IMR-90 (cell line): Measurements from ENCODE around the gene OR9A2. TPM values are rescaled to one million over a fixed set of nuclear protein-coding genes. Genes with fewer than 3 reads are reported as not detected.

Source experiments
- ATAC-seq: fragments of 200-7000 bp; cut with Tn5 transposase; 2 replicates; pipeline ENCODE4 v1.9.1; 2020; ENCODE audit warnings: low read depth, mild to moderate bottlenecking, moderate library complexity
- BruUV-seq: library from RNA; stranded (reverse); fragments of 400-500 nt; replicated peaks from 2 replicates; lab custom pipeline; 2021; lab: Mats Ljungman, UMichigan
- CTCF ChIA-PET: fragments of 300-600 bp; formaldehyde crosslinking; extraction: SDS; loops from one replicate; lab custom pipeline; 2021; ENCODE audit warnings: antibody characterized with exemption; lab: Yijun Ruan, JAX
- POLR2A ChIA-PET: fragments of 300-600 bp; sonication (Branson Sonifier 250); formaldehyde crosslinking; loops from one replicate; lab custom pipeline; 2022; ENCODE audit warnings: antibody characterized with exemption; ENCODE audit not compliant: unreplicated experiment; lab: Charles Lee
- DNase-seq: peaks from one replicate; pipeline ENCODE4 v3.0.0; 2013
- H2AFZ ChIP-seq: replicated peaks from 2 replicates; pipeline ENCODE3; 2013; ENCODE audit warnings: low read length, mild to moderate bottlenecking; ENCODE audit not compliant: poor library complexity
- H2AK5ac ChIP-seq: 2 replicates; pipeline ENCODE4 v1.6.1; 2013; ENCODE audit warnings: low read depth, low read length, inconsistent platforms
- H2AK9ac ChIP-seq: replicated peaks from 2 replicates; pipeline ENCODE3; 2013; ENCODE audit warnings: mild to moderate bottlenecking, low read depth, low read length, moderate library complexity; ENCODE audit not compliant: poor library complexity
- H2BK120ac ChIP-seq: 2 replicates; pipeline ENCODE4 v1.6.1; 2013; ENCODE audit warnings: low read depth, low read length, inconsistent platforms
- H2BK15ac ChIP-seq: 3 replicates; pipeline ENCODE4 v1.6.1; 2013; ENCODE audit warnings: low read depth, low read length, inconsistent platforms
- H2BK20ac ChIP-seq: 2 replicates; pipeline ENCODE4 v1.6.1; 2013; ENCODE audit warnings: low read depth, mild to moderate bottlenecking, inconsistent platforms, low read length, moderate library complexity
- H2BK5ac ChIP-seq: 2 replicates; pipeline ENCODE4 v1.6.1; 2013; ENCODE audit warnings: mild to moderate bottlenecking, low read depth, low read length, inconsistent platforms; ENCODE audit not compliant: poor library complexity, severe bottlenecking
- H3K14ac ChIP-seq: replicated peaks from 2 replicates; pipeline ENCODE4 v1.6.1; 2013; ENCODE audit warnings: low read depth, low read length, inconsistent platforms
- H3K18ac ChIP-seq: 2 replicates; pipeline ENCODE4 v1.6.1; 2013; ENCODE audit warnings: low read depth, low read length, control low read depth
- H3K23ac ChIP-seq: 2 replicates; pipeline ENCODE4 v1.6.1; 2013; ENCODE audit warnings: low read depth, low read length, inconsistent platforms
- H3K27ac ChIP-seq: 2 replicates; pipeline ENCODE4 v1.5.1; 2013; ENCODE audit warnings: mild to moderate bottlenecking, control low read depth, low read length; ENCODE audit not compliant: insufficient read depth
- H3K27me3 ChIP-seq: 2 replicates; pipeline ENCODE4 v1.6.1; 2013; ENCODE audit warnings: low read length; ENCODE audit not compliant: control insufficient read depth, insufficient read depth
- H3K36me3 ChIP-seq: 2 replicates; pipeline ENCODE4 v1.6.1; 2013; ENCODE audit warnings: low read length, mixed read lengths; ENCODE audit not compliant: control insufficient read depth, insufficient read depth
- H3K4ac ChIP-seq: 2 replicates; pipeline ENCODE4 v1.6.1; 2013; ENCODE audit warnings: low read depth, low read length, inconsistent platforms
- H3K4me1 ChIP-seq: 2 replicates; pipeline ENCODE4 v1.6.1; 2013; ENCODE audit warnings: low read length, mixed read lengths; ENCODE audit not compliant: control insufficient read depth, insufficient read depth
- H3K4me2 ChIP-seq: 2 replicates; pipeline ENCODE4 v1.6.1; 2013; ENCODE audit warnings: low read depth, mild to moderate bottlenecking, control low read depth, low read length, moderate library complexity
- H3K4me3 ChIP-seq: 2 replicates; pipeline ENCODE4 v1.5.1; 2013; ENCODE audit warnings: low read depth, mild to moderate bottlenecking, control low read depth, low read length, moderate library complexity; ENCODE audit not compliant: insufficient read depth
- H3K56ac ChIP-seq: 2 replicates; pipeline ENCODE4 v1.6.1; 2013; ENCODE audit warnings: low read length, inconsistent platforms; ENCODE audit not compliant: insufficient read depth; ENCODE audit errors: extremely low read depth
- H3K79me1 ChIP-seq, 2 experiments: 2 replicates each; pipeline ENCODE4 v1.6.1; 2013; ENCODE audit warnings: low read length in 2 of 2, inconsistent platforms in 1 of 2, low read depth in 1 of 2
- H3K9ac ChIP-seq: 2 replicates; pipeline ENCODE4 v1.6.1; 2013; ENCODE audit warnings: low read depth, low read length, control low read depth
- H3K9me1 ChIP-seq: 2 replicates; pipeline ENCODE4 v1.6.1; 2013; ENCODE audit warnings: low read length, inconsistent platforms; ENCODE audit not compliant: insufficient read depth
- H3K9me3 ChIP-seq: 2 replicates; pipeline ENCODE4 v1.6.1; 2013; ENCODE audit warnings: low read length; ENCODE audit not compliant: control insufficient read depth, insufficient read depth
- H4K20me1 ChIP-seq: 2 replicates; pipeline ENCODE4 v1.6.1; 2013; ENCODE audit warnings: low read length, inconsistent platforms; ENCODE audit not compliant: insufficient read depth
- H4K5ac ChIP-seq: 2 replicates; pipeline ENCODE4 v1.6.1; 2013; ENCODE audit warnings: mild to moderate bottlenecking, low read depth, low read length, control low read depth
- H4K8ac ChIP-seq, 2 experiments: 2 replicates each; pipeline ENCODE4 v1.6.1; 2013; ENCODE audit warnings: low read depth in 2 of 2, low read length in 2 of 2, control low read depth in 1 of 2, inconsistent platforms in 1 of 2
- H4K91ac ChIP-seq: 2 replicates; pipeline ENCODE4 v1.6.1; 2013; ENCODE audit warnings: low read depth, low read length, inconsistent platforms; ENCODE audit not compliant: insufficient read depth
- BHLHE40 ChIP-seq: fragments of 150-350 bp; IDR thresholded peaks from 2 replicates; pipeline ENCODE4 v1.6.1; 2016; ENCODE audit warnings: mild to moderate bottlenecking, low read depth, low read length
- CHD1 ChIP-seq: IDR thresholded peaks from 2 replicates; pipeline ENCODE4 v1.6.1; 2012; ENCODE audit warnings: low read depth, low read length, improper control_type of control experiment
- FOS ChIP-seq: fragments of 150-350 bp; IDR thresholded peaks from 2 replicates; pipeline ENCODE4 v1.6.1; 2016; ENCODE audit warnings: low read depth, low read length
- MAFK ChIP-seq: IDR thresholded peaks from 2 replicates; pipeline ENCODE4 v1.6.1; 2012; ENCODE audit warnings: low read depth, low read length, improper control_type of control experiment
- MAZ ChIP-seq: IDR thresholded peaks from 2 replicates; pipeline ENCODE4 v1.6.1; 2012; ENCODE audit warnings: low read depth, mild to moderate bottlenecking, low read length, improper control_type of control experiment, moderate library complexity, borderline replicate concordance
- MXI1 ChIP-seq: IDR thresholded peaks from 2 replicates; pipeline ENCODE4 v1.6.1; 2012; ENCODE audit warnings: low read depth, mild to moderate bottlenecking, low read length, moderate library complexity, borderline replicate concordance
- NFE2L2 ChIP-seq: fragments of 150-350 bp; IDR thresholded peaks from 2 replicates; pipeline ENCODE4 v1.6.1; 2016; ENCODE audit warnings: low read depth, mild to moderate bottlenecking, low read length
- POLR2A ChIP-seq: IDR thresholded peaks from 2 replicates; pipeline ENCODE4 v1.6.1; 2012; ENCODE audit warnings: mild to moderate bottlenecking, low read depth, low read length
- RCOR1 ChIP-seq: IDR thresholded peaks from 2 replicates; pipeline ENCODE4 v1.6.1; 2012; ENCODE audit warnings: mild to moderate bottlenecking, low read length, improper control_type of control experiment; ENCODE audit not compliant: insufficient replicate concordance
- RFX5 ChIP-seq: IDR thresholded peaks from 2 replicates; pipeline ENCODE4 v1.8.0; 2012; ENCODE audit warnings: low read depth, mild to moderate bottlenecking, low read length, moderate library complexity
- SMC3 ChIP-seq: fragments of 150-350 bp; IDR thresholded peaks from 2 replicates; pipeline ENCODE4 v1.6.1; 2016; ENCODE audit warnings: low read depth, mild to moderate bottlenecking, antibody characterized with exemption, low read length, moderate library complexity
- WGBS, 2 experiments: methylation state at CpG; one replicate each; pipeline versions ENCODE4 v1.1.5 to v1.1.7; 2013; ENCODE audit warnings: missing lambda C conversion rate in 2 of 2; ENCODE audit not compliant: insufficient read length in 1 of 2; ENCODE audit errors: extremely low coverage in 2 of 2; 5-methylcytosine and 5-hydroxymethylcytosine counted together
- dilution Hi-C: fragments of 300-500 bp; cut with HindIII; formaldehyde crosslinking; loops from one replicate; pipeline ENCODE4 v1.14.3; 2018; ENCODE audit warnings: low sequenced_read_pairs; ENCODE audit not compliant: unreplicated experiment
- in situ Hi-C: fragments of 300-500 bp; cut with MboI; formaldehyde crosslinking; loops from 3 replicates; pipeline ENCODE4 v1.14.3; 2019; ENCODE audit warnings: low sequenced_read_pairs, inconsistent platforms, mixed read lengths
- intact Hi-C: fragments of 100-400 bp; cut with micrococcal nuclease; formaldehyde crosslinking; loops from 2 replicates; pipeline ENCODE4 v1.10.0; 2022
- polyA plus RNA-seq, 3 experiments: library from polyadenylated mRNA; depleted of rRNA; stranded (reverse); fragments of >200 nt; gene quantifications; 2 replicates each; pipeline ENCODE4 v1.2.3, GENCODE V29; 2012; ENCODE audit warnings: low replicate concordance in 1 of 3
- total RNA-seq: library from RNA; depleted of rRNA; stranded (reverse); fragments of >200 nt; gene quantifications from 2 replicates; pipeline ENCODE4 v1.2.3, GENCODE V29; 2012
- TF ChIP-seq, protein P1 (sequence below): fragments of 150-350 bp; IDR thresholded peaks from 2 replicates; pipeline ENCODE4 v1.6.1; 2016; ENCODE audit warnings: low read depth, mild to moderate bottlenecking, low read length, moderate library complexity, borderline replicate concordance

Gene OR9A2
- total and polyA plus RNA-seq, 2 of the 4 experiments (the other 2 are of a cell fraction): not detected

DNA sequence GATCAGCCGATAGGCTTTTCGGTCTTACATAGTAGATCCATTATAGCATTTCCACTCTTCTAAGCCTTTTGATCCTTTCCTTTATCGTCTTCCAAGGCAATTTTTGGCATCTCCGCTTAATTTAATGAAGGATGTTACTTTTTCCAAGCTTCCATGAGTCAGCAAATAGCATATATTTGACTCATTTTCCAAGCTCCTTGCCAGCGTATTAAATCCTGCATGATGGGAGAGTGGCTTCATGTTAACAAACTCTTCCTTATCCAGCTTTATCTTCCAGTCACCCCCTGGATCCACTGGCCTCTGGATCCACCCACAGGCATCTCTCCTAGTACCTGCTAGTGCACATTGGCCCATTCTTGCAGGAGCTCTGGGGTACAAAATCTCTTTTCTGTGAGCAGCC is 13.0 kb downstream of the OR9A2 start:
- H4K5ac ChIP-seq: no peak overlapping the region
- BruUV-seq: no TSS peak
- H3K4me3 ChIP-seq: no peak overlapping the region
- no peaks in the 10 kb centered on the region for H3K9me1 ChIP-seq
- H2BK15ac ChIP-seq: no peak overlapping the region
- no CpG with 5 or more reads among the region's 5 CpGs for WGBS, 2 experiments
- H4K20me1 ChIP-seq: no peaks in the 10 kb centered on the region
- H3K9me3 ChIP-seq: no peaks in the 10 kb centered on the region
- in situ Hi-C loops: loop anchor here (5.0 to 25.0 kb wide), 2 partner anchors 203 to 423 kb away; partner anchors contain the start of gene TAS2R60
- H2AK5ac ChIP-seq: no peak overlapping the region
- no peaks in the 10 kb centered on the region for H3K27me3 ChIP-seq
- H4K91ac ChIP-seq: no peak overlapping the region
- no peak overlapping the region for H3K56ac ChIP-seq
- no peak overlapping the region for H3K27ac ChIP-seq
- H3K79me1 ChIP-seq: no peaks in the 10 kb centered on the region
- no peak overlapping the region for H2AFZ ChIP-seq
- ChIA-PET POLR2A (no interaction called here), CTCF (interaction anchor here (1.8 kb wide), 1 partner anchor 201 kb away, joined by 12 read pairs; no protein-coding TSS in a partner anchor)
- H3K23ac ChIP-seq: no peak overlapping the region
- peak; percentile 42 for ATAC-seq
- H3K36me3 ChIP-seq: no peaks in the 10 kb centered on the region
- H2BK5ac ChIP-seq: no peak overlapping the region
- TF ChIP-seq POLR2A (no peak), RFX5 (no peak), SMC3 (no peak), MAZ (no peak), NFE2L2 (peak; percentile 85), MXI1 (no peak), FOS (peak; percentile 16; the same call in 1 of the 2 replicates), MAFK (peak; percentile 93), CHD1 (no peak), BHLHE40 (no peak), RCOR1 (no peak)
- TF ChIP-seq, protein P1, sequence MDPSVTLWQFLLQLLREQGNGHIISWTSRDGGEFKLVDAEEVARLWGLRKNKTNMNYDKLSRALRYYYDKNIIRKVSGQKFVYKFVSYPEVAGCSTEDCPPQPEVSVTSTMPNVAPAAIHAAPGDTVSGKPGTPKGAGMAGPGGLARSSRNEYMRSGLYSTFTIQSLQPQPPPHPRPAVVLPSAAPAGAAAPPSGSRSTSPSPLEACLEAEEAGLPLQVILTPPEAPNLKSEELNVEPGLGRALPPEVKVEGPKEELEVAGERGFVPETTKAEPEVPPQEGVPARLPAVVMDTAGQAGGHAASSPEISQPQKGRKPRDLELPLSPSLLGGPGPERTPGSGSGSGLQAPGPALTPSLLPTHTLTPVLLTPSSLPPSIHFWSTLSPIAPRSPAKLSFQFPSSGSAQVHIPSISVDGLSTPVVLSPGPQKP: no peak
- no peak overlapping the region for H3K14ac ChIP-seq
- no peak overlapping the region for H4K8ac ChIP-seq
- no peaks in the 10 kb centered on the region for H3K4me1 ChIP-seq
- H3K4me2 ChIP-seq: no peak overlapping the region
- dilution Hi-C loops: no loop called here
- H2BK120ac ChIP-seq: no peak overlapping the region
- intact Hi-C loops: no loop called here
- H3K9ac ChIP-seq: no peak overlapping the region
- no peak overlapping the region for H2BK20ac ChIP-seq
- H3K18ac ChIP-seq: no peak overlapping the region
- H3K4ac ChIP-seq: no peak overlapping the region
- peak; percentile 53 for DNase-seq
- no peak overlapping the region for H2AK9ac ChIP-seq
